Measurements from ENCODE around the gene NEURL1B. TPM values are rescaled to one million over a fixed set of nuclear protein-coding genes. Genes with fewer than 3 reads are reported as not detected.

The NEURL1B gene
- total and polyA plus RNA-seq, 2 experiments from 2014 or later, result 0.65 to 5.8 TPM

GRCh38 chr5:172728481-172729241 lies 87.6 kb downstream of the NEURL1B start:
- no peak overlapping the region for H3K27ac ChIP-seq
- H3K36me3 ChIP-seq (replicated peaks; ENCODE audit: insufficient read depth, low read depth), result no peaks in the 10 kb centered on the region
- no peak for DNase-seq (ENCODE audit: low spot score)
- no peaks in the 10 kb centered on the region for H3K9me3 ChIP-seq (ENCODE audit: low read depth)
- no peaks in the 10 kb centered on the region for H3K9me2 ChIP-seq (replicated peaks; ENCODE audit: insufficient read depth)
- H4K20me1 ChIP-seq (ENCODE audit: insufficient read depth, poor library complexity, severe bottlenecking), result no peaks in the 10 kb centered on the region
- no peaks in the 10 kb centered on the region for H3K27me3 ChIP-seq
- H3K4me3 ChIP-seq, result no peak overlapping the region
- WGBS (ENCODE audit: low lambda C conversion rate, missing lambda C conversion rate), result 82% methylated on average over 10 of the region's 10 CpGs
- TF ChIP-seq EZH2phosphoT487 (IDR thresholded peaks at IDR 0.05; ENCODE audit: low read depth, severe bottlenecking, unreplicated experiment) (no peak), EZH2 (IDR thresholded peaks at IDR 0.05; ENCODE audit: borderline replicate concordance) (no peak)
- TF ChIP-seq, protein P1, sequence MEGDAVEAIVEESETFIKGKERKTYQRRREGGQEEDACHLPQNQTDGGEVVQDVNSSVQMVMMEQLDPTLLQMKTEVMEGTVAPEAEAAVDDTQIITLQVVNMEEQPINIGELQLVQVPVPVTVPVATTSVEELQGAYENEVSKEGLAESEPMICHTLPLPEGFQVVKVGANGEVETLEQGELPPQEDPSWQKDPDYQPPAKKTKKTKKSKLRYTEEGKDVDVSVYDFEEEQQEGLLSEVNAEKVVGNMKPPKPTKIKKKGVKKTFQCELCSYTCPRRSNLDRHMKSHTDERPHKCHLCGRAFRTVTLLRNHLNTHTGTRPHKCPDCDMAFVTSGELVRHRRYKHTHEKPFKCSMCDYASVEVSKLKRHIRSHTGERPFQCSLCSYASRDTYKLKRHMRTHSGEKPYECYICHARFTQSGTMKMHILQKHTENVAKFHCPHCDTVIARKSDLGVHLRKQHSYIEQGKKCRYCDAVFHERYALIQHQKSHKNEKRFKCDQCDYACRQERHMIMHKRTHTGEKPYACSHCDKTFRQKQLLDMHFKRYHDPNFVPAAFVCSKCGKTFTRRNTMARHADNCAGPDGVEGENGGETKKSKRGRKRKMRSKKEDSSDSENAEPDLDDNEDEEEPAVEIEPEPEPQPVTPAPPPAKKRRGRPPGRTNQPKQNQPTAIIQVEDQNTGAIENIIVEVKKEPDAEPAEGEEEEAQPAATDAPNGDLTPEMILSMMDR (IDR thresholded peaks at IDR 0.05; ENCODE audit: poor library complexity), result no peak
- no peak overlapping the region for H3K4me2 ChIP-seq
- no peaks in the 10 kb centered on the region for H3K79me2 ChIP-seq
- H3K4me1 ChIP-seq (ENCODE audit: insufficient read depth), result peaks cover 8% of the 10 kb centered on the region
- no peak overlapping the region for H2AFZ ChIP-seq

DNA sequence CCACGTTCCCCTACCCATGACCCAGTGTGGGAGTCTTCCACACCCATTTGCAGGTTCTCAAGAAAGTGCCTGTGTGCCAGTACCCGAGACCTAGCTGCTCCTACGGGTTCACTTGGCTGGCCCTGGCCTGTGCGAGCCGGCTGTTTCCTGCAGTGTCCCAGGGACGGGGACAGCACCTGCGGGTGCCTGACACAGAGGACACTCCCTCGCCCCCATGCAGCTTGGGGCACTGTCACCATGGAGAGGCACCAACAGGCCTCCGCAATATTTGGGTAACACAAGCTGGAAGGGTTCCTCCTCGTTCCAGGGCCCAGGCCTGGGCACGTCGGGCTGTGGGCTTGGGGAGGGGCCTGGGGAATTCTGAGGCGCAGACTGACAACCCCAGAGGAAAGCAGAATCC lies 88.5 kb downstream of the NEURL1B start:
- no peaks in the 10 kb centered on the region for H3K79me2 ChIP-seq
- peaks cover 16% of the 10 kb centered on the region for H3K4me1 ChIP-seq (ENCODE audit: insufficient read depth)
- H3K9me2 ChIP-seq (replicated peaks; ENCODE audit: insufficient read depth), result no peaks in the 10 kb centered on the region
- H3K27me3 ChIP-seq, result no peaks in the 10 kb centered on the region
- H3K4me2 ChIP-seq, result no peak overlapping the region
- 94% methylated on average over 13 of the region's 13 CpGs for WGBS (ENCODE audit: low lambda C conversion rate, missing lambda C conversion rate)
- DNase-seq (ENCODE audit: low spot score), result no peak
- H2AFZ ChIP-seq, result no peak overlapping the region
- no peaks in the 10 kb centered on the region for H3K36me3 ChIP-seq (replicated peaks; ENCODE audit: insufficient read depth, low read depth)
- TF ChIP-seq, protein P1 (IDR thresholded peaks at IDR 0.05; ENCODE audit: poor library complexity), result no peak
- TF ChIP-seq EZH2phosphoT487 (IDR thresholded peaks at IDR 0.05; ENCODE audit: low read depth, severe bottlenecking, unreplicated experiment), result no peak
- TF ChIP-seq EZH2 (IDR thresholded peaks at IDR 0.05; ENCODE audit: borderline replicate concordance), result no peak
- no peak overlapping the region for H3K4me3 ChIP-seq
- no peaks in the 10 kb centered on the region for H3K9me3 ChIP-seq (ENCODE audit: low read depth)
- no peaks in the 10 kb centered on the region for H4K20me1 ChIP-seq (ENCODE audit: insufficient read depth, poor library complexity, severe bottlenecking)
- no peak overlapping the region for H3K27ac ChIP-seq

DNA sequence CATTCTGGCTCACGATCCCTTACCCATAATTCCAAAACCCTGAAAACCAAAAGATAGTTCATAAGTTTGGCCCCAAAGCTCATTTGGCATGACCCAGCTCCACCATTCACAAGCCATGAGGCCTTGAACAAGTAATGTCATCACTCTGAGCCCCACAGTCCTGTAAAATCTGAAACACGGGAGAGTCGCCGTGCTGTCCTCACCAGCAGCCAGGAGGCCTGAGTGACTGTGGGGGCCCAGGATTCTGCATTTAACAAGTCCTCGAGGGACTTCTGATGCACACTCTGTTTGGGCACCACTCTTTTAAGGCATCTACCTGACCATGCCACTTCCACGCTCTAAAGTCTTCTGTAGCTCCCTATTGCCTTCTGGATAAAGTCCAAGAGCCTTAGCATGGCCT lies 89.2 kb downstream of the NEURL1B start:
- Histone ChIP-seq H3K4me2 (no peak overlapping the region), H3K27ac (no peak overlapping the region), H2AFZ (no peak overlapping the region), H3K9me2 (replicated peaks; ENCODE audit: insufficient read depth) (no peaks in the 10 kb centered on the region), H3K79me2 (no peaks in the 10 kb centered on the region), H3K27me3 (no peaks in the 10 kb centered on the region), H4K20me1 (ENCODE audit: insufficient read depth, poor library complexity, severe bottlenecking) (no peaks in the 10 kb centered on the region), H3K9me3 (ENCODE audit: low read depth) (no peaks in the 10 kb centered on the region), H3K4me1 (ENCODE audit: insufficient read depth) (peaks cover 16% of the 10 kb centered on the region), H3K36me3 (replicated peaks; ENCODE audit: insufficient read depth, low read depth) (no peaks in the 10 kb centered on the region), H3K4me3 (no peak overlapping the region)
- no peak for DNase-seq (ENCODE audit: low spot score)
- TF ChIP-seq, protein P1 (IDR thresholded peaks at IDR 0.05; ENCODE audit: poor library complexity), result no peak
- TF ChIP-seq EZH2 (IDR thresholded peaks at IDR 0.05; ENCODE audit: borderline replicate concordance), result no peak
- TF ChIP-seq EZH2phosphoT487 (IDR thresholded peaks at IDR 0.05; ENCODE audit: low read depth, severe bottlenecking, unreplicated experiment), result no peak
- 94% methylated on average over 6 of the region's 6 CpGs for WGBS (ENCODE audit: low lambda C conversion rate, missing lambda C conversion rate)

Measured in hepatocyte (in vitro differentiated cells).